Natural killer cell treated with Interleukin-12 subunit alpha and Interleukin-12 subunit beta and Interleukin-15 and Interleukin-18, amount 100 ng/mL, for 72 hours (primary cell): ENCODE data around the gene ACAN. TPM values are rescaled to one million over a fixed set of nuclear protein-coding genes. Genes with fewer than 3 reads are reported as not detected.
A peak's percentile ranks its signal among the peaks of the same experiment; 100 is the strongest.

ENCODE experiments used
- ATAC-seq, 2 donors: fragments of 150-1000 bp; cut with Tn5 transposase in 1 of 2; sonication (Bioruptor Pico), chemical (Tn5 transposase) in 1 of 2; 2 replicates each; pipeline ENCODE4 v1.10.0; 2021
- DNase-seq: peaks from one replicate; pipeline ENCODE4 v3.0.0; 2022; ENCODE audit warnings: low spot score
- H3K27ac Mint-ChIP-seq, 2 donors: 1 replicate in 1 of 2; 2 replicates in 1 of 2; pipeline ENCODE4 v1.8.0; 2022; ENCODE audit warnings: mixed read lengths in 2 of 2, mild to moderate bottlenecking in 1 of 2, moderate library complexity in 1 of 2
- H3K27me3 Mint-ChIP-seq, 2 donors: 1 replicate in 1 of 2; 2 replicates in 1 of 2; pipeline ENCODE4 v1.8.0; 2022; ENCODE audit warnings: mixed read lengths in 2 of 2
- H3K36me3 Mint-ChIP-seq: one replicate; pipeline ENCODE4 v1.8.0; 2022; ENCODE audit warnings: mixed read lengths
- H3K4me1 Mint-ChIP-seq, 2 donors: 1 replicate in 1 of 2; 2 replicates in 1 of 2; pipeline ENCODE4 v1.8.0; 2022; ENCODE audit warnings: low read depth in 2 of 2, mixed read lengths in 2 of 2, mild to moderate bottlenecking in 1 of 2
- H3K4me3 Mint-ChIP-seq: one replicate; pipeline ENCODE4 v1.8.0; 2022; ENCODE audit warnings: mixed read lengths
- H3K9me3 Mint-ChIP-seq: 2 replicates; pipeline ENCODE4 v1.8.0; 2022; ENCODE audit warnings: mixed read lengths
- total RNA-seq, 2 donors: library from RNA; stranded (reverse); gene quantifications; one replicate each; pipeline ENCODE4 v1.2.3, GENCODE V29; 2022

The ACAN gene
- total RNA-seq, 2 donors from 2014 or later, result 0.05 TPM; not detected in 1

- Mint-ChIP-seq H3K4me1 (peaks cover 0 to 9% of the 10 kb centered on the region in 2 donors), H3K27ac (no peak overlapping the region), H3K9me3 (no peaks in the 10 kb centered on the region), H3K36me3 (no peaks in the 10 kb centered on the region), H3K27me3 (no peaks in the 10 kb centered on the region), H3K4me3 (no peak overlapping the region)
- DNase-seq (no peak), ATAC-seq (no peak)
Observed at GRCh38 chr15:88880944-88881740, 77.9 kb downstream of the ACAN start.

GRCh38 chr15:88881775-88882174, 78.5 kb downstream of the ACAN start:
- no peak overlapping the region for H3K4me3 Mint-ChIP-seq
- no peaks in the 10 kb centered on the region for H3K9me3 Mint-ChIP-seq
- ATAC-seq (no peak), DNase-seq (no peak)
- H3K36me3 Mint-ChIP-seq, result no peaks in the 10 kb centered on the region
- H3K27me3 Mint-ChIP-seq, result no peaks in the 10 kb centered on the region
- no peak overlapping the region for H3K27ac Mint-ChIP-seq
- peaks cover 0 to 7% of the 10 kb centered on the region in 2 donors for H3K4me1 Mint-ChIP-seq

- H3K4me1 Mint-ChIP-seq, result peaks cover 0 to 10% of the 10 kb centered on the region in 2 donors
- no peaks in the 10 kb centered on the region for H3K27me3 Mint-ChIP-seq
- no peaks in the 10 kb centered on the region for H3K36me3 Mint-ChIP-seq
- DNase-seq (no peak), ATAC-seq (no peak)
- H3K9me3 Mint-ChIP-seq, result no peaks in the 10 kb centered on the region
- no peak overlapping the region for H3K27ac Mint-ChIP-seq
- no peak overlapping the region for H3K4me3 Mint-ChIP-seq
Observed at GRCh38 chr15:88882785-88883184, 79.5 kb downstream of the ACAN start.

GRCh38 chr15:88887068-88887580, 83.9 kb downstream of the ACAN start:
- Mint-ChIP-seq H3K9me3 (no peaks in the 10 kb centered on the region), H3K27ac (no peak overlapping the region), H3K27me3 (no peaks in the 10 kb centered on the region), H3K4me3 (no peak overlapping the region), H3K4me1 (peaks cover 0 to 25% of the 10 kb centered on the region in 2 donors), H3K36me3 (no peaks in the 10 kb centered on the region)
- DNase-seq, result no peak
- ATAC-seq, result no peak

GRCh38 chr15:88888719-88889118, 85.5 kb downstream of the ACAN start:
- Mint-ChIP-seq H3K4me3 (no peak overlapping the region), H3K9me3 (no peaks in the 10 kb centered on the region), H3K4me1 (peaks cover 0 to 32% of the 10 kb centered on the region in 2 donors), H3K36me3 (no peaks in the 10 kb centered on the region), H3K27ac (no peak overlapping the region), H3K27me3 (no peaks in the 10 kb centered on the region)
- ATAC-seq (no peak), DNase-seq (no peak)

GRCh38 chr15:88890495-88890894, 87.3 kb downstream of the ACAN start:
- DNase-seq (no peak), ATAC-seq (no peak)
- peaks cover 0 to 1% of the 10 kb centered on the region in 2 donors for H3K27me3 Mint-ChIP-seq
- H3K27ac Mint-ChIP-seq, result peak overlapping the region in 1 of 2 donors; percentile 61
- H3K4me3 Mint-ChIP-seq, result no peak overlapping the region
- peaks cover 3 to 39% of the 10 kb centered on the region in 2 donors for H3K4me1 Mint-ChIP-seq
- H3K36me3 Mint-ChIP-seq, result no peaks in the 10 kb centered on the region
- no peaks in the 10 kb centered on the region for H3K9me3 Mint-ChIP-seq

- peak overlapping the region in 1 of 2 donors; percentile 61 for H3K27ac Mint-ChIP-seq
- peaks cover 8 to 45% of the 10 kb centered on the region in 2 donors for H3K4me1 Mint-ChIP-seq
Observed at GRCh38 chr15:88891540-88892254, 88.5 kb downstream of the ACAN start.

GRCh38 chr15:88894348-88894818, 91.1 kb downstream of the ACAN start:
- Mint-ChIP-seq H3K4me3 (peak overlapping the region; percentile 77), H3K9me3 (no peaks in the 10 kb centered on the region), H3K36me3 (no peaks in the 10 kb centered on the region), H3K27me3 (peaks cover 0 to 2% of the 10 kb centered on the region in 2 donors), H3K4me1 (peaks cover 12 to 47% of the 10 kb centered on the region in 2 donors), H3K27ac (peak overlapping the region in 1 of 2 donors; percentile 78)
- ATAC-seq (peak; percentile 63 to 66), DNase-seq (peak; percentile 74)

More at GRCh38 chr15:88891540-88892254, 88.5 kb downstream of the ACAN start:
- Mint-ChIP-seq H3K36me3 (no peaks in the 10 kb centered on the region), H3K4me3 (no peak overlapping the region), H3K9me3 (no peaks in the 10 kb centered on the region), H3K27me3 (peaks cover 0 to 2% of the 10 kb centered on the region in 2 donors)
- ATAC-seq (no peak), DNase-seq (no peak)

- ATAC-seq (peak; percentile 80 to 85), DNase-seq (peak; percentile 89)
- H3K36me3 Mint-ChIP-seq, result no peaks in the 10 kb centered on the region
- peaks cover 12 to 40% of the 10 kb centered on the region in 2 donors for H3K4me1 Mint-ChIP-seq
- H3K9me3 Mint-ChIP-seq, result no peaks in the 10 kb centered on the region
- peaks cover 0 to 2% of the 10 kb centered on the region in 2 donors for H3K27me3 Mint-ChIP-seq
- H3K4me3 Mint-ChIP-seq, result peak within 1 kb of the TSS; percentile 85
- H3K27ac Mint-ChIP-seq, result peak within 1 kb of the TSS; percentile 49 to 90
Observed at GRCh38 chr15:88894819-88895767, 91.9 kb downstream of the ACAN start, which contains the start of gene HAPLN3. Gene HAPLN3 (minus strand): TSS chr15:88895544. CDS start chr15:88887298, 8,246 bp downstream.

- H3K27me3 Mint-ChIP-seq, result peaks cover 0 to 2% of the 10 kb centered on the region in 2 donors
- ATAC-seq, result no peak
- DNase-seq, result no peak
- no peaks in the 10 kb centered on the region for H3K9me3 Mint-ChIP-seq
- peak overlapping the region in 1 of 2 donors; percentile 26 for H3K27ac Mint-ChIP-seq
- H3K4me3 Mint-ChIP-seq, result no peak overlapping the region
- H3K4me1 Mint-ChIP-seq, result peaks cover 12 to 36% of the 10 kb centered on the region in 2 donors
- H3K36me3 Mint-ChIP-seq, result no peaks in the 10 kb centered on the region
Observed at GRCh38 chr15:88896333-88897033, 93.2 kb downstream of the ACAN start.

- peaks cover 12 to 37% of the 10 kb centered on the region in 2 donors for H3K4me1 Mint-ChIP-seq
- no peak for DNase-seq
- no peaks in the 10 kb centered on the region for H3K36me3 Mint-ChIP-seq
- H3K9me3 Mint-ChIP-seq, result no peaks in the 10 kb centered on the region
- H3K27ac Mint-ChIP-seq, result peak overlapping the region in 1 of 2 donors; percentile 26
- no peak for ATAC-seq
- peaks cover 0 to 2% of the 10 kb centered on the region in 2 donors for H3K27me3 Mint-ChIP-seq
- no peak overlapping the region for H3K4me3 Mint-ChIP-seq
Observed at GRCh38 chr15:88897142-88897455, 93.9 kb downstream of the ACAN start.

GRCh38 chr15:88897456-88898194, 94.4 kb downstream of the ACAN start:
- Mint-ChIP-seq H3K4me3 (no peak overlapping the region), H3K27ac (no peak overlapping the region), H3K36me3 (no peaks in the 10 kb centered on the region), H3K4me1 (peaks cover 12 to 37% of the 10 kb centered on the region in 2 donors), H3K9me3 (no peaks in the 10 kb centered on the region), H3K27me3 (peaks cover 0 to 2% of the 10 kb centered on the region in 2 donors)
- peak; percentile 45 to 71 for ATAC-seq
- peak; percentile 71 for DNase-seq
